Cerebellar nuclear complex (tissue), 1 donor: Measurements from ENCODE around the gene THAP9.
A peak's percentile ranks its signal among the peaks of the same experiment; 100 is the strongest.
"Not testable (repeated sequence)": the region's sequence is repeated elsewhere in the genome, so short reads cannot be mapped to it uniquely, and the experiment has no call there.

Experiments used
- DNase-seq, 2 experiments: peaks; one replicate each; lab custom pipeline; 2025; lab: John Stamatoyannopoulos, UW

The THAP9 gene, protein sequence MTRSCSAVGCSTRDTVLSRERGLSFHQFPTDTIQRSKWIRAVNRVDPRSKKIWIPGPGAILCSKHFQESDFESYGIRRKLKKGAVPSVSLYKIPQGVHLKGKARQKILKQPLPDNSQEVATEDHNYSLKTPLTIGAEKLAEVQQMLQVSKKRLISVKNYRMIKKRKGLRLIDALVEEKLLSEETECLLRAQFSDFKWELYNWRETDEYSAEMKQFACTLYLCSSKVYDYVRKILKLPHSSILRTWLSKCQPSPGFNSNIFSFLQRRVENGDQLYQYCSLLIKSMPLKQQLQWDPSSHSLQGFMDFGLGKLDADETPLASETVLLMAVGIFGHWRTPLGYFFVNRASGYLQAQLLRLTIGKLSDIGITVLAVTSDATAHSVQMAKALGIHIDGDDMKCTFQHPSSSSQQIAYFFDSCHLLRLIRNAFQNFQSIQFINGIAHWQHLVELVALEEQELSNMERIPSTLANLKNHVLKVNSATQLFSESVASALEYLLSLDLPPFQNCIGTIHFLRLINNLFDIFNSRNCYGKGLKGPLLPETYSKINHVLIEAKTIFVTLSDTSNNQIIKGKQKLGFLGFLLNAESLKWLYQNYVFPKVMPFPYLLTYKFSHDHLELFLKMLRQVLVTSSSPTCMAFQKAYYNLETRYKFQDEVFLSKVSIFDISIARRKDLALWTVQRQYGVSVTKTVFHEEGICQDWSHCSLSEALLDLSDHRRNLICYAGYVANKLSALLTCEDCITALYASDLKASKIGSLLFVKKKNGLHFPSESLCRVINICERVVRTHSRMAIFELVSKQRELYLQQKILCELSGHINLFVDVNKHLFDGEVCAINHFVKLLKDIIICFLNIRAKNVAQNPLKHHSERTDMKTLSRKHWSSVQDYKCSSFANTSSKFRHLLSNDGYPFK

DNA sequence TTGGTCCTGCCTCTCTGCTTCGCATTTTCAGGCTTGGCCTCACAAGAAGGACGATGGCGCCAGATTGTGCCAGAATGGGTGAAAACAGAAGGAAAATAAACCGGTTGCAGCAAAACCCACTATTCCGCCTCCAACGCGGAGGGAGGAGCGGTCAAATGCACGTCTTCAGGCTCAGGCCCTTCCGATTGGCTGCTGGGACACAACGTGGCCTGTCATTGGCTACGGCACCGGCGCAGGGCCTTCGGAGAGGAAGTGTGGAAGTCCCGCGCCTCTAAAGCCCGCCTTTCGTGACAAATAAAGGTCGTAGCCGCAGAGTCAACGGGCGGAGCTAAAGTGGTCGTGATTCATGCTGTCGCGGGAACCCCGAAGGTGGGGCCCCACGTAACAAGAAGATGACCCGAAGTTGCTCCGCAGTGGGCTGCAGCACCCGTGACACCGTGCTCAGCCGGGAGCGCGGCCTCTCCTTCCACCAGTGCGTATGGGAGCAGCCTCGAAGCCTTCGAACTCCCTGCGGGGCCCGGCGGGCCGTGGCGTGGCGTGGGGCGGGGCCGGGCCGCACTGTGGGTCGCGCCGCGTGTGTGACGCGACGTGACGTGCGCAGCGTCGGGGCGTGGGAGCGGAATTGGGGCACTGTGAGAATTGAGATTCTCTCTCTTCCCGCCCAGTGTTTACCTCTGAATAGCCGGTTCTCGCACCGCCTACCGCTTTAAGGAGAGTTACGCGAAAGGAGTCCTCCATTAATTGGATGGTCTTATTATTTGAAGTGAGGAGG is at the start of gene THAP9:
Gene THAP9 (plus strand): TSS at position 325 of the 772 bp plus-strand sequence. CDS start 68 bp downstream, at position 393.
- peak; percentile 97 to 98 for DNase-seq

DNA sequence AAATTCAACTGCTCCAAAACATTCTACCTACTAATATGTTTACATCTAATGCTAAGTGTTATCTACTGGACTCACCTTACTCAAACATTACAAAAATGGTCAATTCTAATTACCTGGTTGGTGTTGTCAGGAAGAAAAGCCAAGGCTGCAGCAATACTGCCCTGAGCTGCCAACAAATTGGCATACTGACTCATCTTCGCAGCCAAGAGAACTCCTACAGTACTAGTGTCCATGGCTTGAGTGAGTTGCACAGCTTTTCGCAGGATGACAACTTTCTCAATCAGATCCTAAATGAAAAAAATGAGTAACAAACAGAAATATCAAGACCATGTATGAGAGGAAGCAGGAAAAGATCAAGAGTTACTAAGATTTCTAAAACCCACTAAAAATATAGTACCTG is 49.2 kb upstream of the THAP9 start:
- no peak for DNase-seq

DNA sequence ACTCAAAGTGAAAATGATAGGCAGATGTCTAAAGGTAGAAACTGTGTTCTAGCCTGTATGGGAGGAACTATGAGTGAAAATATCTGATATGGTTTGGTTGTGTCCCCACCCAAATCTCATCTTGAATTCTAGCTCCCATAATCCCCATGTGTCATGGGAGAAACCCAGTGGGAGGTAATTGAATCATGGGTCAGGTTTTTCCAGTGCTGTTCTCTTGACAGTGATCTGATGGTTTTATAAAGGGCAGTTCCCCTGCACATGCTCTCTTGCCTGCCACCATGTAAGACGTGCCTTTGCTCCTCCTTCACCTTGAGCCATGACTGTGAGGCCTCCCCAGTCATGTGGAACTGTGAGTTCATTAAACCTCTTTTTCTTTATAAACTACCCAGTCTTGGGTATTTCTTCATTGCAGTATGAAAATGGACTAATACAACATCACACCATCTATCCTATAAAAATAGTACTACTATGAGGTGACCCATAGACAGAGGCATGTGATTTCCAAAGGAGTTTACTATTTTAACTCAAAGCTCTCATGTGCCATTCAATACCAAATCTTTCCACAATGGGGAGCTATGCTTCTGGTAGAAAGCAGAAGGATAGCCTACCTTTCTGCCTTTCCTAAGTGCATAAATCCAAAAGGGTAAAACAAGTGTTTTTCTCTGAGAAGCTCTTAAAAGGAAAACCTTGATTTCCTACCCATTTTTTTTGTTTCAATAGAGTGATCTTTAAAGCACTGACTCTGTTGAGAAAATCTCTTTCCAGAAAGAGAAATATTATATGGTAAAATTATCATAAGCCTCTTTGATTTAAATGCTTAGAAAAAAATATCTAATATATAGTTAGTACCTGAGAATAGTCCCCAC is 48.4 kb upstream of the THAP9 start:
- no peak for DNase-seq

DNA sequence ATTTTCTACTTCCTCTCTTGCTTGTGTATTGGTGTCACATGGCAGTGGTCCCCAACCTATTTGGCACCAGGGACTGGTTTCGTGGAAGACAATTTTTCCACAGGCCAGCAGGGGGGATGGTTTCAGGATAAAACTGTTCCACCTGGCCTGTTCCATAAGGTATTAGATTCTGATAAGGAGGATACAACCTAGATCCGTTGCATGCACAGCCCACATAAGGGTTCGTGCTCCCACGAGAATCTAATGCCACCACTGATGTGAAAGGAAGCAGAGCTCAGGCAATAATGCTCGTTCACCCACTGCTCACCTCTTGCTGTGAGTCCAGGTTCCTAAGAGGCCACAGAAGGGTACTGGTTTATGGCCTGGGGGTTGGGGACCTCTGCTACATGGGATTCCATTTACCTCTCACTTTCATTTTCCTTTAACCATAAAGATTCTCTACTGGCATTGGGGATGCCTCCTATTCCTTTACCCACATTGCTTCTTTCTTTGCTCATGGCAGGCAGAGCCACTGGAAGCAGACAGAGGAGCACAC is 47.7 kb upstream of the THAP9 start:
- DNase-seq = no peak

DNA sequence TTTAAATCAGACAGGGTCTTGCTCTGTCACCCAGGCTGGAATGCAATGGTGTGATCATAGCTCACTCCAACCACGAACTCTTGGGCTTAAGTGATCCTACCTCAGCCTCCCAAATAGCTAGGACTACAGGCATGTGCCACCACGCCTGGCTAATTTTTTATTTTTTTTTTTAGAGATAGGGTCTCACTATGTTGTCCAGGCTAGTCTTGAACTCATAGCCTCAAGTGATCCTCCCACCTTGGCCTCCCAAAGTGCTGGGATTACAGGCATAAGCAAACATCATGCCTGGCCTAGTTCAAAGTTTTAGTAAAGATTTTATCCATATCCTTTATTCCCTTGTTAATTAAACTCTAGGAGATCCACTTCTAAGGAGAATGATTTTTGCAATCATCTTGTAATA is 40.0 kb upstream of the THAP9 start:
- not testable (repeated sequence) for DNase-seq

DNA sequence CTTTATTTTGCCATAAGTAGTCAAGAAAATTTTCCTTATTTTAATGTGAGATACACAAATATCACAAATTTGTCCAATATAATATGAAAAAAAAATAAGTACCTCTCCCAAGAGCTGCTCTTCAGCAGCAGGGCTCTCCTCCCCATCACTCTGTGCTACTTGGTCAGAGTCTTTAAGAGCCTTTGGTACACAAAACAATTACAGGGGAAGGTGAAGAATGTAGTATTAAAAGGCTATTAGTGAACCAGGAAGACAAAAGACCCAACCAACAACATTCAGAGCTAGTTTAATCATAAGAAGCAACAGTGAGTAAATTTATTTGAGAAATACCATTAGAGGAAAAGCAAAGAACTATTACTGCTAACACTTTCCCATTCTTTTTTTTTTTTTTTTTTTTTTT is 39.0 kb upstream of the THAP9 start:
- DNase-seq = no peak

DNA sequence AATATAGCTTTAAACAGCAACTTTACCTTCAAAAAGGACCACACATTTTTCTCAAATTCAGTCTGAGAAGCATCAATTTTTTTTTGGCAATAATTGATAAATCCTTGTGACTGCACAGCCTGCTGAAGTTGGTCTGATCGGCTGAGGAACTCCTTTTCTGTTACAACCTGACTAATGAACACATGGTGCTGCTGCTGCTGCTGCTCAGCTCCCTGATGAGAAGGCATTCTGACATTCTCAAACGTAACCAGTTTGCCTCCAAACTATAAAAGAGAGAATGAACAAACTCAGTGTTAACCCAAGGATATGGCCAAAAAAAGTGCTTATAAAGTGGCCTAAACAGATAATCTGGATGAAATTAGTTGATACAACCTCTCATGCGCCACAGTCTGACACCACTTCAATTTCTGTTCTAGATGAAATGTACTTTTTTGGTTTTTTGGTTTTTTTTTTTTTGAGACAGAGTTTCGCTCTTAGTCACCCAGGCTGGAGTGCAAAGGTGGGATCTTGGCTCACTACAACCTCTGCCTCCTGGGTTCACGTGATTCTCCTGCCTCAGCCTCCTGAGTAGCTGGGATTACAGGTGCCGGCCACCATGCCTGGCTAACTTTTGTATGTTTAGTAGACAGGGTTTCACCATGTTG is 36.1 kb upstream of the THAP9 start:
- DNase-seq = no peak

DNA sequence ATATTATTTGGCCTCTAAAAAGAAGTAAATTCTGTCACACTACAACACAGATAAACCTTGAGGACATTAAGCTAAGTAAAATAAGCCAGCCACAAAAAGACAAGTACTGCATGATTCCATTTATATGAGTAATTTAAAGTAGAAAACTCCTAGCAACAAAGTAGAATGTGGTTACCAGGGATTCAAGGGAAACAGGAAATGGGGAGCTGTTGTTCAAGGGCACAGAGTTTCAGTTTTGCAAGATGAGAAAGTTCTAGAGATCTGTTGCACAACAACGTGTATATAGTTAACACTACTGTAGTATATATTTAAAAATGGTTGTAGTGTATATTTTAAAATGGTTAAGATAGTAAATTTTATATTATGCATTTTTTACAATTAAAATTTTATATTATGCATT is 34.9 kb upstream of the THAP9 start:
- DNase-seq = no peak

DNA sequence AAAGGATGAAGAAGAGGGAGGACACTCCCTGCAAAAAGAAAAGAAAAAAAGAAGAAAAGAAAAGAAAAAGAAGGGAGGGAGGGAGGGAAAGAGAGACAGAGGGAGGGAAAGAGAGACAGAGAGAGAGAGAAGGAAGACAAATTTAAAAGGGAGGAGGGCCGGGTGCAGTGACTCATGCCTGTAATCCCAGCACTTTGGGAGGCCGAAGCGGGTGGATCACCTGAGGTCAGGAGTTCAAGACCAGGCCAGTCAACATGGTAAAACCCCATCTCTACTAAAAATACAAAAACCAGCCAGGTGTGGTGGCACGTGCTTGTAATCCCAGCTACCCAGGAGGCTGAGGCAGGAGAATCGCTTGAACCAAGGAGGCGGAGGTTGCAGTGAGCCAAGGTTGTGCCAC is 34.5 kb upstream of the THAP9 start:
- not testable (repeated sequence) for DNase-seq

DNA sequence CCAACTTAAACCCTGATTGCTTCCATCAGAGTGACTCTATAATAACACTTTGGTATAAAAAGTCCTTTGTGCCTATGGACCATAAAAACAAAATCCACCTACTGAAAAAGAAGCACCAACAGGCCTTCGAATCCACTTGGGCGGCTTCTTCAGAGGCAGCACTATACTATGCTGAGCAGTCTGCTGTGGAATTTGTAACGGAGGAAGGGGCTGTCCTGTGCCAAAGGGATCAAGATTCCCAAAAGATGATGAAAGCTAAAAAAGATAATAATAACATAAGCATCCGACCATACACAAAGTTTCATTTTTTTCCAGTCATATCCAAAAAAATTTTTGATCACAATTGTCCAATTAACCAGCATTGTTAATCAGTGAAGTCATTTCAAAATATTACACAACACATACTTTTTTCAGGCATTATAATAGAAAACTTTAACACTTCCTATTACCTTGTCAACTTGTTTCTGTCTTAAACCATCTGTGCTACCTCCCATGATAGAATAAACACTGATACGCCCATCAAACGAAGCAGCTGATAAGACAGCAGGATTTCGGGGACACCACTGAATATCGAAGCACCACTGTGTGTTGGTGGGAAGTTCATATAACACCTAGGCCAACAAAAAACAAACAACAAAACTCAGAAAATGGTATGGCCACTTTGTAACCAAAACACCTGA is 33.7 kb upstream of the THAP9 start:
- no peak for DNase-seq

DNA sequence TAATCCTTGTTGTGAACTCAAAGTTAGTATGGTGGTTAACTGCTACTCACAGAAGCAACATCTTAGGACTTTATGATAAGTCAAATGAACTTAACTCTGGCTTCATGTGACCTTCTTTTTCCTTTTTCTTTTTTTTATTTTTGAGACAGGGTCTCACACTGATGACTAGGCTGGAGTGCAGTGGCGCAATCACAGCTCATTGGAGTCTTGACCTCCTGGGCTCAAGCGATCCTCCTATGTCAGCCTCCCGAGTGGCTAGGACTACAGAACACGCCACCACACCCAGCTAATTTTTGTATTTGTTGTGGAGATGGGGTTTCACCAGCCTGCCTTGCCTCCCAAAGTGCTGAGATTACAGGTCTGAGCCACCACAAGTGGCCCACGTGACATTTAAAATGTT is 32.0 kb upstream of the THAP9 start:
- DNase-seq = no peak

DNA sequence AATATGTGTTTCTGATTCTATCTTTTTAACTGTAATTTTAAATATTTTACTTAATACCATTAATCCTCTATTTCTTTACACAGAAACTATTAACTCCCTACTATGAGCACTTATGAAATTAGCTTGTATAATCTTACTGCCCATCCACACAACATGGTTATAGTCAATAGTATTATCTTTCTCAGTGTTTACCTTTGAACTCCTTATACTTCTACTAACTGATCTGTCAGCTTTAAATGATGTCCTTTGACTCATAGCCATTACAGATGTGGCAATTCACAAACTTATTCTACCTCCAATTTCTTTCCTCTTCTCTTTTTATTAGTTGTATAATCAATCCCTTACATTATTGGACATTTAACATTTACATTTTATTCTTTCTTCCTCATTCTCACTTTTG is 15.1 kb upstream of the THAP9 start:
- DNase-seq = no peak

DNA sequence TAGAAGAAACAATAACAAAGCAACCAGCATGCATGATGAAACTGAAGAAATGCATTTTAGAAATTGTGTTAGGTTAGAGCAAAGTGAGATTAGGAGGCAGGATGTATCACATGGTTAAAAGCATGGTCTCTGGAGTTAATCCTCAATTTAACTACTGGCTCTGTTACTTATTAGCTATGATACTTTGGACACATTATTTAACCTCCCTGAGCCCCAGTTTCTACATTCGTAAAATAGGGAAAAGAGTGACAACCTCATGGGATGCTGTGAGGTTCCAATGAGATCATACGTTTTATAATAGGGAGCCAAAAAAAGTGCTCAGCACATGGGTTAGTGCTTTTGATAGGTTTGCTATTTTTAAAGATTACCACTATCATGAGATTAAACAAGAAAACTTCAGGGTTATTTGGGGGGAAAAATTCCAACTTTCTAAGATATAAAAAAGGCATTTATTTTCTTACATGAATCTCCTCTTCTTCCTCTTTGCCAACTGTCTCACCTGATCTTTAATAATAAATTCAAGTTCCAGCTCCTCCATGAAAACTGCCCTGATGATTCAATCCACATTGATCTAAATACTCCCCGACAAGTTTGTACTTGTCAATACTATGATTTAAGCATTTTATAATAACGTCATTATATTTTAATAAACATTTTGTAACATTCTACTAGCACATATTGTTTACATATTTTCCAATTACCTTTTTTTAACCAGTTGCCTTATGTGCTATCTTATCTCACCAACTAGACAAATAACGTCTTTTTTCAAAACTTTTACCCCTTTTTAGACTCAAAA is 14.2 kb upstream of the THAP9 start:
- no peak for DNase-seq

DNA sequence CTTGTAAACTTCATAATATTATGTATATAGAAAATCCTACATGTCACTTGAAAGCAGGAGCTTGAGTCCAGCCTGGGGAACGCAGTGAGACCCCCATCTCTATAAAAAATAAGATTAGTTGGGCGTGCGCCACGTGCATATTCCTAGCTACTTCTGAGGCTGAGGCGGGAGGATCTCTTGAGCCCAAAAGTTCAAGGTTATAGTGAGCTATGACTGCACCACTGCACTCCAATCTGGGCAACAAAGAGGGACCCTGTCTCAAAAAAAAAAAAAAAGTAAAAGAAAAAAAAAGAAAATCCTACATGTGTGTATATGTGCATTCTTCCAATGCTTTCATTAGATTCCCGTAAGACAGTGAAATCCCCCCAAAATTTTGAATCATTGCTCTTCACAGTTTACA is 11.2 kb upstream of the THAP9 start:
- no peak for DNase-seq

DNA sequence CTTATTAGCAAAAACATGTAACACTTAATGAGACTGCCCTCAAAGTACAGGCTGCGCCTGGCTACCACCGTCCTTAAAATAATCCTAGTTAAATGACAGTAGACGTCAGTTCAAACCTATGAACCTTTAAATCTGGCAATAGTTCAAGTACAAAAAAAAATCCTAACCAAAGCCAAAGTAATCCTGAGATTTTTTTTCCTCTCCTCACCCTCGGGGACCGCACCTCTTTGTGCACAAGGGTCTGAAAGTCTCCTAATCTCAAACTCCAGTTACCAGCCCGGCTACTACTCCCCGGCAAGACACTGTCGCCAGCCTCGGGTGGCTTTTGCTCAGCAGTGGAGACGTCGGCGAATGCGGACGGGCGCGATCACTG is 10.0 kb upstream of the THAP9 start:
- DNase-seq = no peak

DNA sequence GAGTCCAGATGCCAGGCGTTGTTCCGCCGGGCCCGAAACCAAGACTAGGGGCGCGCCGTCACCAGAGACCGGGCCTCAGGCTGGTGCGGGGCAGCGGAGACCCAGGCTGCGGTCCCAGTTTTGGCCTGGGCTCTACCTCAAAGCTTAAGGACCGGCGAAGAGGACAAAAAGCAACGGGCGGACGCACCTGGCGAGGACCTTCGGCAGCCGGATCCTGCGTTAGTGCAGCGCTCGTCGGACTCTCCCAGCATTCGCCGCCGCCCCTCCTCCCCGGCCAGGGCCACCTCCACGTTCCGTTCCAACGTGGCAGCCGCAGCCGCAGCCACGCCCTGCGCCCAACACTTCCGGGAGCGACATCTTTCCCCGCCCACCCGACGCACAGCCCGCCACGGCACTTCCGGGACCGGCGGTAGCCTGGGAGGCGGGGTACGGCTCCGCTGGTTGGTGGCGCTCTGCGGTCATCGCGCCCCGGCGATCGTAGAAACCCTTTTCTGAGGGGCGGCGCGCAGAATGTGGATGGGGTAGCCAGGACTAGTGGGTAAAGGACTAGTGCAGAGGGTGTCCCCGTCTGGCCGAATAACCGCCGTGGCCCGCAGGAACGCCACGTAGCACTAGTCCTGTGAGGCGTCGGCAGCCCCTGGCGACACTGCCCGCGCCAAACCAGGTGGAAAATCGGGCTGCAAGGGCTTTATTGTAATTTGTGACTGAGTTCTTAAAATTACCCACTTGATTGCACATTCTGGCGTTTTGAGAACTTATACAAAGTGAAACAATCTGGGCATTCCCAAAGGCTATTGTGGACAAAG is 9.4 kb upstream of the THAP9 start, which contains the start of gene SEC31A:
Gene SEC31A (minus strand): TSS at position 253 of the 806 bp plus-strand sequence. CDS start 9,217 bp downstream, outside the sequence.
- peak; percentile 8 to 79 for DNase-seq

DNA sequence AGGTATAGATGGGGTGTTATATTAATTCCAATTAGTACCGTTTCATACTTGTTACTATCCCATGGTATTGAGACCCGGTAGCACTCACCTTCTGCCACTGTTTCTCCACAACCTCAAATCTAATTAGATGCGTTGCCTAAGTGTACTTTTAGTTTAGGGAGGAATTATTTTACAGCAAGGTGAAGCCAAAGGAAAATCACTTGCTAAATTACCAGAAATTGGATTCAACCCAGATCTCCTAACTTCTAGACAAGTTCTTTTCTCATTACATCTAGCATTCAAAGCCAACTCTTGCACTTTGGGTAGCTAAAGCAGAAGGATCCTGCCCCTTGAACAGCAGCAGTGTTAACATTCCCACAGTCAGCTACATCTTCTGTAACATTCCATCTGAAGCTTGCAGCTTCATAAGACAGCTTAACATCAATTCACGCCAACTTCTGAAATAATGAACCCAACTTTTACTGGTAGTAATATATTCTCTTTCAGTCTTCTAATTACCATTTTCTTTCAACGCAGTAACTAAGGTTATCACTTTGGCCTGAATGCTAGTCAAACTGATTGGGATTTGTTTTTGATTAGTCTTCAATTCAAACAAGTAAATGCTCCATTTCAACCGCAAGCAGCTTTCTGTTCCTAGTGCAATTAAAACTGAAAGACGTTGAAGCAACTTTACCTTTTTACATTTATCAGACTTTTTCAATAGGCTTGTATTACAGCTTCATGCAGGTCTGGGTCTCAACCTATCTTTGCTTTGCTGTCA is 8.6 kb upstream of the THAP9 start:
- no peak for DNase-seq

DNA sequence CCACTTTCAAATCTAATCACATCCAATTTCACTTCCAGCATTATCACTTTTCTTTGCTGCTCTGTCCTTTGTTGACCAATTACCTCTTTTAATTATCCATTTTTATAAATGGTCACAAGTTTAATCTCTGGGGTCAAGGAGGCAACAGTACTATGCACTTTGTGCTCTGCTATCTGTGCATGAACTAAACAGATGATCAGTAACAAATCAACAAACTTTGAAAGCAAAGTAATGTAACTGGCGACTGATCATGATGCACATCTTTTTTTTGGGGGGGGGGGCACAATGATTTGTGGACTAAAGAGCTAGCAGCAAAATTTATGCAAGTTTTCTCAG is 8.1 kb upstream of the THAP9 start:
- no peak for DNase-seq
